Activated naive CD8-positive, alpha-beta T cell treated with anti-CD3 and anti-CD28 coated beads, Interleukin-2, amount 10 ng/mL, durations not matched to agents 7 days and 5 days (primary cell): ENCODE results near the gene ATG12. TPM values are rescaled to one million over a fixed set of nuclear protein-coding genes. Genes with fewer than 3 reads are reported as not detected.

Experiments used
- ATAC-seq: fragments of 150-1000 bp; cut with Tn5 transposase; one replicate; pipeline ENCODE4 v1.10.0; 2021; ENCODE audit warnings: low read depth, moderate library complexity
- POLR2A ChIA-PET: fragments of 350-600 bp; sonication (Branson Sonifier 250); formaldehyde crosslinking; loops from one replicate; lab custom pipeline; 2021; ENCODE audit warnings: antibody characterized with exemption; lab: Charles Lee
- DNase-seq: peaks from one replicate; pipeline ENCODE4 v3.0.0; 2021
- H3K27ac Mint-ChIP-seq: one replicate; pipeline ENCODE4 v1.8.0; 2022; ENCODE audit warnings: mild to moderate bottlenecking, mixed read lengths
- H3K27me3 Mint-ChIP-seq: one replicate; pipeline ENCODE4 v1.8.0; 2022; ENCODE audit warnings: mild to moderate bottlenecking, moderate library complexity, mixed read lengths
- H3K36me3 Mint-ChIP-seq: one replicate; pipeline ENCODE4 v1.8.0; 2021; ENCODE audit warnings: mild to moderate bottlenecking, mixed read lengths
- H3K4me1 Mint-ChIP-seq: one replicate; pipeline ENCODE4 v1.8.0; 2021; ENCODE audit warnings: mixed read lengths
- H3K4me3 Mint-ChIP-seq: one replicate; pipeline ENCODE4 v1.8.0; 2022; ENCODE audit warnings: mild to moderate bottlenecking, moderate library complexity, mixed read lengths
- H3K9me3 Mint-ChIP-seq: one replicate; pipeline ENCODE4 v1.8.0; 2021; ENCODE audit warnings: mixed read lengths
- total RNA-seq, 2 experiments: library from RNA; stranded (reverse); gene quantifications; one replicate each; pipeline ENCODE4 v1.2.3, GENCODE V29; 2021

ATG12 gene
- total RNA-seq, 2 experiments from 2014 or later: 46.5 to 48.9 TPM

DNA sequence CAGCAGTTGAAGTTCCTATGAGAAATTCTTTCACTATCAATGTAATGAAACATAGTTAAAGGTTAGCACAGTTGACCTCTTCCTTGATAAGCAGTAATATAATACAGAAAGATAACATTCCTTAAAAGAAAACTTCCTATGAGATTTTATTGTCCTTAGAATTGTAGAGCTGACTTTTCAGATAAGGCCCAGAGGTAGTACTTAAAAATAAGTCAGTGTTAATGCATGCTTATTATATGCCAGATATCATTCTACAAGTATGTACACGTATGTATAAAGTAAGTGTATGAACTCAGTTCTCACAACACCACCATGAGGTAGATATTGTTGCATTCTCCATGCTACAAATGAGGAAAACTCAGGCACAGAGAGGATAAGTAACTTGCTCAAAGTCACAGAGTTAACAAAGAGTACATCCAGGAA lies 15.7 kb upstream of the ATG12 start:
- POLR2A ChIA-PET: no interaction called here
- ATAC-seq (no peak), DNase-seq (no peak)
- Mint-ChIP-seq H3K27me3 (no peaks in the 10 kb centered on the region), H3K4me1 (peaks cover 11% of the 10 kb centered on the region), H3K4me3 (no peak overlapping the region), H3K36me3 (peaks cover 21% of the 10 kb centered on the region), H3K9me3 (peaks cover 13% of the 10 kb centered on the region), H3K27ac (no peak overlapping the region)

DNA sequence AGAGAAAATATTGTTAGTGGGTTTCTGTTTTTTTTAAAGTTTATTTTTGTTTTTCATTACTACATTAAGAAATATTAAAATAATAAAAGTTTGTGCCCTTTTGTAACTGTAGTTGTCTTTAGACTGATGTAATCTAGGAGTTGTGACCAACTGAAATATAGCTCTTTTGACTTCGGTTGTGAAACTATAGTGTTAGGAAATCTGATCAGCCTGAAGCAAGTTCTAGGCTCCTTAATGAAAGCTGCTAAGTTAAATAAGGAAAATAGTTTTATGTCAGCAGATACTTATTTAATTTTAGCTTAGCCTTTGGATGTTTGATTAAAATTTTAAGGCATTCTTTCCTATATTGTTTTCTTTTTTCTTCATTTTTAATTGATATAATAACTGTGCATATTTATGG lies 14.6 kb upstream of the ATG12 start:
- no peak for ATAC-seq
- POLR2A ChIA-PET: no interaction called here
- Mint-ChIP-seq H3K27ac (no peak overlapping the region), H3K36me3 (peaks cover 19% of the 10 kb centered on the region), H3K4me3 (no peak overlapping the region), H3K27me3 (no peaks in the 10 kb centered on the region), H3K4me1 (peaks cover 11% of the 10 kb centered on the region), H3K9me3 (peaks cover 11% of the 10 kb centered on the region)
- no peak for DNase-seq

DNA sequence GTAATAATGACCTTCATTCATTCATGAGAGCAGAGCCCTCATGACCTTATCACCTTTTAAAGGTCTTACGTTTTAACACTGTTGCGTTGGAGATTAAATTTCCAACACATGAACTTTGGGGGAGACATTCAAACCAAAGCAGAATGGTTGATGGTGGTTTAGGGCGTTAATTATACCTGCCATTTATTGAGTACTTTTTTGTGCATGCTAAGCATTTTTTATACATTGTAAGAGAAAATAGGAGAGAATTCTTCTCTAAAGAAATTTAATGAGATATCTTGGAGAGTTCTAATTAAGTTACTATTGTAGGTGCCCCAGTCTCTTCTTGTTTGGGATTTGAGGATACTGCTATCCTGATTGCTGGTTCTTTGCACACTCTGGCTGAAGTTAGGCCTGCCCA lies 12.8 kb upstream of the ATG12 start:
- no peaks in the 10 kb centered on the region for H3K27me3 Mint-ChIP-seq
- DNase-seq (no peak), ATAC-seq (no peak)
- no peak overlapping the region for H3K4me3 Mint-ChIP-seq
- no peak overlapping the region for H3K27ac Mint-ChIP-seq
- peaks cover 19% of the 10 kb centered on the region for H3K36me3 Mint-ChIP-seq
- POLR2A ChIA-PET: no interaction called here
- peaks cover 11% of the 10 kb centered on the region for H3K9me3 Mint-ChIP-seq
- H3K4me1 Mint-ChIP-seq: peaks cover 11% of the 10 kb centered on the region

DNA sequence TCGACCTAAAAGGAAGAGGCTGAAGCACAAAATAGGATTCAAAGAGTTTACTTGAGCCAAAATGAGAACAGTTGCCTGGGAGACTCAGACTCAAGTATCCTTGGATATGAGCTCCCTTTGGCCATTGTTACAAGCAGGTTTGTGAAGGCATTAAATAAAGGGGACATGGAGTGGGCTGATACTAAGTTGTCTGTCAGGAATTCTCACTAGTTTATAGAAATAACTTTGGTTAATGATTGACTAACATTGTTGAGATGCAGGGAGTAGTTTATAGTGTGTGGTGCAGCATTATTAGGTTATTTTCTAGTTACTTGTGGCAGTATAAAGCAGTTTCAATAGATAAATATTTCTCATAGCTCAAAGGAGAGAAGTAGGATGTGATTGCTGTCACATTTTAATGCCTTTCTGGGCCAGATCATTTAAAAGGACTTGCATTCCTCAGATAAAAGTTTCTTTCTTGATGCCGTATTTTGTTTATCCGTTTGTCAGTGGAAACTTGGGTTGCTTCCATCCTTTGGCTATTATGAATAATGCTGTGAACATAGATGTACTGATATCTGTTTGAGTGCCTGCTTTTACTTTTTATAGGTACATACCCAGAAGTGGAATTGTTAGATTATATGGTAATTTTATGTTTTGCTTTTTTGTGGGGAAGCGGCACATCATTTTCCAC lies 9.5 kb upstream of the ATG12 start:
- ATAC-seq (no peak), DNase-seq (no peak)
- Mint-ChIP-seq H3K9me3 (peaks cover 11% of the 10 kb centered on the region), H3K4me1 (peaks cover 3% of the 10 kb centered on the region), H3K36me3 (peaks cover 17% of the 10 kb centered on the region), H3K4me3 (no peak overlapping the region), H3K27me3 (no peaks in the 10 kb centered on the region), H3K27ac (no peak overlapping the region)
- POLR2A ChIA-PET: no interaction called here

DNA sequence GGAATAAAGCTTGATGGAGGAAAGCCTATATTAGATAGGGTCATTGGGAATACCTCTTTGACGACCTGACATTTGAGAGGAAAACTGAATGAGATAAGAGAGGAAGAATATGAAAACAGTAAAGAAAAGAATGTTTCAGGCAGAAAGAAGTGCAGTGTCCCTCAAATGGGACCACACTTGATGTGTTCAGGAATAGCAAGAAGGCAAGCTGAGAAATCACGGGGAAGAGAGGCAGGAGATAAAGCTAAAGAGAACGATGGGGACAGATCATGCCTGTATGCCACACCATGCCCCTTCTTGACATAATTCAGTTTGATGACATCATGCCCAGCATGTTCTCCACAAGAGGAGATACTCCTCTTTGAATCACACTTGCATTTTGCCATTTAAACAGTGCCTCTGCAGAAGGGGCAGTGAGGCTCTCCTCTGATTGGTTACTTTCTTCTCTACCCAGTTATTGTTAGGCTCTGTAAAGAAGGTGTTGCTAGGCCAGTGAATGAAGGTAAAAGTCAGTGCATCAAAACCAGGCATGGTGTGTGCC lies 8.0 kb upstream of the ATG12 start:
- ATAC-seq (no peak), DNase-seq (no peak)
- peaks cover 8% of the 10 kb centered on the region for H3K4me1 Mint-ChIP-seq
- H3K9me3 Mint-ChIP-seq: peaks cover 10% of the 10 kb centered on the region
- POLR2A ChIA-PET: no interaction called here
- no peak overlapping the region for H3K4me3 Mint-ChIP-seq
- peaks cover 15% of the 10 kb centered on the region for H3K36me3 Mint-ChIP-seq
- no peaks in the 10 kb centered on the region for H3K27me3 Mint-ChIP-seq
- no peak overlapping the region for H3K27ac Mint-ChIP-seq

DNA sequence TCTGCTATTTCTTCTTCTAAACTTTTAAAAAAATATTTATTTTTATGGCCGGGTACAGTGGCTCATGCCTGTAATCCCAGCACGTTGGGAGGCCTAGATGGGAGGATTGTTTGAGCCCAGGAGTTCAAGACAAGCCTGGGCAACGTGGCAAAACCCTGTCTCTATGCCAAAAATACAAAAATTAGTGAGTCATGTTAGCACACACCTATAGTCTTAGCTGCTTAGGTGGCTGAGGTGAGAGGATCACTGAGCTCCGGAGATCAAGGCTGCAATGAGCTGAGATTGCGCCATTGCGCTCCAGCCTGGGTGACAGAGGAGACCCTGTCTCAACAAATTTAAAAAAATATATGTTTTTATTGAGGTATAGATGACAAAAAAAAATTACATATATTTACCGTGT lies 5.9 kb upstream of the ATG12 start:
- no peaks in the 10 kb centered on the region for H3K27me3 Mint-ChIP-seq
- POLR2A ChIA-PET: no interaction called here
- no peak for DNase-seq
- peaks cover 3% of the 10 kb centered on the region for H3K36me3 Mint-ChIP-seq
- no peak overlapping the region for H3K27ac Mint-ChIP-seq
- ATAC-seq: no peak
- H3K4me1 Mint-ChIP-seq: peaks cover 22% of the 10 kb centered on the region
- no peaks in the 10 kb centered on the region for H3K9me3 Mint-ChIP-seq
- no peak overlapping the region for H3K4me3 Mint-ChIP-seq

DNA sequence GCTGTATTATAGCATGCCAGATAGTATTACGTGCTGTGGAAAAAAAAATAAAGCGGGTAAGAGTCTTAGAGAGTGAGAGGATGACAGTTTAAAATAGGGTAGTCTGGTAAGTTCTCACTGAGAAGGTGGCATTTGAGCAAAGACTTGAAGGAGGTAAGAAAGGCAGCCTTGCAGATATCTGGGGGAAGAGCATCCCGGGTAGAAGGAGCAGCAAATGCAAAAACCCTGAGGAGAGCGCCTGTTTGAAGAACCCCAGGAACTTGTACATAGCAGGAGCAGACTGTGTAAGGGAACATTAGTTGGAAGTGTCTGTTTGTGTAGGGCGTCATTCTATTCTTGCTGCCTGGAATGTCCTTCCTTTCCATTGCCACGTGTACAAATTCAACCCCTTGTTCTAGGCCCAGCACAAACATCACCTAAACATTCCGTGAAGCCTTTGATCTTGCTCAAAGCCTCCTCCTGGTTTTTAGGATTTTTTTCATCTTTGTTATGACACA lies 3.0 kb upstream of the ATG12 start:
- Mint-ChIP-seq H3K36me3 (peaks cover 4% of the 10 kb centered on the region), H3K4me3 (no peak overlapping the region), H3K4me1 (peaks cover 31% of the 10 kb centered on the region), H3K27ac (no peak overlapping the region), H3K9me3 (no peaks in the 10 kb centered on the region), H3K27me3 (no peaks in the 10 kb centered on the region)
- DNase-seq: no peak
- no peak for ATAC-seq
- POLR2A ChIA-PET: no interaction called here

DNA sequence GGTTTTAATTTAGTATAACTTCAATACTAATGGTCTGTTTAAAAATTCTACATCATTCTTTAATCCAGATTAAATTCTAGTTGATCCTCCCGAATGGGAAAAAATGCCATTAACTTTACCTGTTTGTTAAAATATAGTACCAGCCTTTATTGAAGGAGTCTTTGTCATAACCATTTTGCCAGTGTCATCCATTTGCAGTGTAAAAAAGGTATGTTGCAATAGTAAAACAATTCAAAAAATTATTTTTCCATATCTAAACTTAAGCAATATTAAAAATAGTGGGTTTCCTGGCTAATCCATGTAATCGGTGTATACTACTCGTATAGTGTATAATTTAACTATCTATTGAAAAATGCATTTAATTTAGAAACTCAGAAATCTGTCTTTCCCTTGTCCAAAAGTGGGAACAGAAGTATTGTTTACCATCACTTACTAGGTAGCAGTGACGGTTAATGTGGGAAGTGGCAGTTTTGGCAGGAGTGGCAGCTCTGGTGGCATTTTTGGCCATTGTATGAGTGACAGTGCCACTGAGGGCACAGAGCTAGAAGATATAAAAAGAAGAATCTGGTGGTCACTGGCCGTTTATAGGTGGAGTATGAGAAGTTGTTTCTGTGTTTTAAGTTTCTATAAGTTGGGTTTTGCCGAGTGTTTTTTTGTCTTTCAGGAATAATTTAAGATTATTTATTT lies 2.2 kb upstream of the ATG12 start:
- DNase-seq (no peak), ATAC-seq (no peak)
- H3K4me3 Mint-ChIP-seq: peak overlapping the region; percentile 95
- no peaks in the 10 kb centered on the region for H3K9me3 Mint-ChIP-seq
- H3K27ac Mint-ChIP-seq: no peak overlapping the region
- H3K4me1 Mint-ChIP-seq: peaks cover 35% of the 10 kb centered on the region
- peaks cover 4% of the 10 kb centered on the region for H3K36me3 Mint-ChIP-seq
- no peaks in the 10 kb centered on the region for H3K27me3 Mint-ChIP-seq
- POLR2A ChIA-PET: interaction anchor here (1.5 kb wide), 2 partner anchors 209 to 299 kb away, joined by 3 to 4 read pairs; partner anchors contain the start of gene FEM1C

DNA sequence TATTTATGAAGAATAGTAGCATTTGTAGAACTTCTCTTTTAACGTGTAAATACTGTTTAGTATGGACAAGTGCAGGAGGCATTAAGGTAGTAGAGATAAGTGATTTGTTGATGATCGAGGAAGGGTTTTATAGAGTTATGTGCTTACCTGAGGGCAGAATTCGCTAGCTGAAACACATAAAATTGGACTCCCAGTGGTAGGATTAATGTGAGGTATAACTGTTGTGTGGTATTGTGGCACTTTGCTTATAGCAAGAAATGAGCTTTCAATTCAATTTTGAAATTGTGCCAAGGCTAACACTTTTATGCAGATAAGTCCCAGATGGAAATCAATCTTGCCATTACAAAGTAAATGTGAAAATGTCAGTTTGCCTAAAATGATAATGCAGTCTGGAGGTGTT lies 1.6 kb upstream of the ATG12 start:
- H3K27ac Mint-ChIP-seq: peak overlapping the region; percentile 94
- no peaks in the 10 kb centered on the region for H3K9me3 Mint-ChIP-seq
- peak overlapping the region; percentile 95 for H3K4me3 Mint-ChIP-seq
- POLR2A ChIA-PET: interaction anchor here (0.9 to 1.5 kb wide), 3 partner anchors 208 to 298 kb away, joined by 3 to 4 read pairs (median 3); partner anchors contain the start of genes FEM1C and TMED7
- peaks cover 37% of the 10 kb centered on the region for H3K4me1 Mint-ChIP-seq
- DNase-seq: no peak
- H3K27me3 Mint-ChIP-seq: no peaks in the 10 kb centered on the region
- no peak for ATAC-seq
- peaks cover 4% of the 10 kb centered on the region for H3K36me3 Mint-ChIP-seq

DNA sequence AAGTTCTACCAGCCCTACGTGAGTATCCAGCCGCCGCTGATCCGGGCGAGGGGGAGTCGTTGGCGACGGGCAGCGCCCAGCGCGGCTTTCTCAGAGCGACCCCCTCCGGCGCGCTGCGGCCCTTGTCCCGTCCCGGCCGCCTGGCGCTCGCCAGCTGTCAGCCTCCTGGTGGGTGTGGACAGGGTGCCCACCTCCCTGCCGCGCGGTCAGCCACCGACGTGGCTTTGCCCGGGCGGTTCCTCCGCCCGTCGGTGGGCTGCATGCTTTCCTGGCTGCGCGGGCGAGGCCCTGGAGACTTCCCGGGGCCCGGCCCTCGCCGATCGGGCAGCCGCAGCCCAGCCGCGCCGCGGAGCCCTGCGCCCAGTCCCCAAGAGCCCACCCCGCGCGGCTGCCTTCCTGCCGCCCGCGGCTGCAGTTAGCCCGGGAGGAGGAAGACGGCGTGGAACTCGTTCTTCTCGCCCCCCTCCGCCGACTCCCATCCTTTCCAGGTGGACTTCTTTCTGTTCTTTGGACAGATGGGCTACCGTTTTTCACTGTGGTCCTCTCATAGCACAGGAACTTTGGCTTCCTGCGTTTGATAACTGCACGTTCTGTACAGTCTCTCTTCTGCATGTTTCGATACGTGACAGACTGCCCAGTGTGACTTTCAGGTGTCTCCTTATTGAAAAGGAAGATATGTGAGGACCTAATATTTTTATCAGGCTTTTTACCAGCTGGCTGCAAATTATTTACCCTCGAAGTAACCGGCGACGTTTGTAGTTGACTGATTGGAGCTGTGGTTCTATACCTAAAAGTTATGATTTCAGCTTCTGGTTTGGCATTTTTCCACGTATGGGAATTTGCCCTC lies 947 bp upstream of the ATG12 start:
- DNase-seq (no peak), ATAC-seq (peak; percentile 23)
- POLR2A ChIA-PET: interaction anchor here (0.9 to 1.9 kb wide), 5 partner anchors 208 to 299 kb away, joined by 3 to 12 read pairs (median 4); partner anchors contain the start of genes FEM1C and TMED7
- H3K4me1 Mint-ChIP-seq: peaks cover 39% of the 10 kb centered on the region
- peak overlapping the region; percentile 99 for H3K27ac Mint-ChIP-seq
- H3K36me3 Mint-ChIP-seq: peaks cover 8% of the 10 kb centered on the region
- no peaks in the 10 kb centered on the region for H3K9me3 Mint-ChIP-seq
- no peaks in the 10 kb centered on the region for H3K27me3 Mint-ChIP-seq
- peak overlapping the region; percentile 96 for H3K4me3 Mint-ChIP-seq

DNA sequence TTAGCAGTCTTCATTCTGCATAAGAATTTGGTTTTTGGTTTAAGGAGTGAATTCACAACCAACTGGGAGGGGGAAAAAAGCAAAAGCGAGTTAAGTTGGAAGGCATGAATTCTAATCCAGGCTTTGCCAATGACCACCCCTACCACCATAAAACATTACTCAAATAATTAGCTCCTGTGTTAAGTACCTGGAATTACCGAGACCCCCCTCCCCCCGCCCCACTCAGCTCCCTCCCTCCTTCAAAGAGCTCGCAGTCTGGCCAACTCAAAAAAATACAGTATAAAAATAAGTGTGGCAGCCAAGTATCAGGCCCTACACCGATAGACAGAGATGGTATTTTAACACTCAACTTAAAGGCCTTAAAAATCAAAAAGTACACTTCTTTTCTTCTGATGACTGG lies 492 bp downstream of the ATG12 start:
- Mint-ChIP-seq H3K27me3 (no peaks in the 10 kb centered on the region), H3K4me1 (peaks cover 39% of the 10 kb centered on the region), H3K9me3 (no peaks in the 10 kb centered on the region), H3K4me3 (peak overlapping the region; percentile 96), H3K36me3 (peaks cover 15% of the 10 kb centered on the region), H3K27ac (peak overlapping the region; percentile 99)
- ATAC-seq: no peak
- no peak for DNase-seq
- POLR2A ChIA-PET: interaction anchor here (1.0 to 1.9 kb wide), 5 partner anchors 25 to 298 kb away, joined by 3 to 12 read pairs (median 8); partner anchors contain the start of genes CDO1, COMMD10 and TMED7

DNA sequence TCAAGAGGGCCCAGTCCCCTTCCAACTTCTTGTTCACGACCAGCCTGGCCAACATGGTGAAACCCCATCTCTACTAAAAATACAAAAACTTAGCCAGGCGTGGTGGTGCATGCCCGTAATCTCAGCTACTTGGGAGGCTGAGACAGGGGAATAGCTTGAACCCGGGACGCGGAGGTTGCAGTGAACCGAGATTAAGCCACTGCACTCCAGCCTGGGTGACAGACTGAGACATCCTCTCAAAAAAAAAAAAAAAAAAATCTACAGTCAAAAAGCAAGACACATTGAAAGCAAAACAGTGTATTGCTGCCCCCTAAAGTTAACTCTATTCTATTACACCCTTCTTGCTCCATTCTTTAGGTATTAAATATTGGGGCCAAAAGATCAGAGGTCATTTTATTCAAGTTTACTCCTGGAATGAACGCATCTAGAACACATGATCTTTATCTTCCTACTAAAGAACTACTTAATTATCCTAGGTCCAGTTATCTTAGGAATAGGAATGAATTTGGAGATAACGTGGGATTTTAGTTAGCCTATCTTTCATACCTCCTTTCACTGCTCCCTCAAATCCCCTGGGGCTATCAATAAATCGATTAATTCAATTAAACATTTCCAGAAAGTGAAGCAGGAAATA lies 2.4 kb downstream of the ATG12 start:
- H3K36me3 Mint-ChIP-seq: peaks cover 25% of the 10 kb centered on the region
- ATAC-seq (no peak), DNase-seq (no peak)
- H3K27ac Mint-ChIP-seq: no peak overlapping the region
- H3K4me1 Mint-ChIP-seq: peaks cover 31% of the 10 kb centered on the region
- H3K4me3 Mint-ChIP-seq: peak overlapping the region; percentile 96
- H3K9me3 Mint-ChIP-seq: no peaks in the 10 kb centered on the region
- no peaks in the 10 kb centered on the region for H3K27me3 Mint-ChIP-seq
- POLR2A ChIA-PET: interaction anchor here (0.7 to 0.8 kb wide), 2 partner anchors 211 to 462 kb away, joined by 3 to 5 read pairs; no protein-coding TSS in a partner anchor
